HepG2 (cell line): ENCODE measurements around the gene PRAMEF20. TPM values are rescaled to one million over a fixed set of nuclear protein-coding genes. Genes with fewer than 3 reads are reported as not detected.
"Not testable (repeated sequence)": the region's sequence is repeated elsewhere in the genome, so short reads cannot be mapped to it uniquely, and the experiment has no call there.

Source experiments
- ATAC-seq: fragments of 200-7000 bp; cut with Tn5 transposase; 3 replicates; pipeline ENCODE4 v1.9.1; 2020; ENCODE audit warnings: mild to moderate bottlenecking, moderate library complexity
- BruUV-seq: library from RNA; stranded (reverse); fragments of 400-500 nt; replicated peaks from 2 replicates; lab custom pipeline; 2021; lab: Mats Ljungman, UMichigan
- CTCF ChIA-PET: fragments of 300-600 bp; formaldehyde crosslinking; extraction: SDS; loops from one replicate; lab custom pipeline; 2021; ENCODE audit warnings: low total read pairs, inconsistent platforms, low intra/inter-chr PET ratio; lab: Yijun Ruan, JAX
- POLR2A ChIA-PET: fragments of 350-600 bp; sonication (Branson Sonifier 250); formaldehyde crosslinking; loops from one replicate; lab custom pipeline; 2020; ENCODE audit warnings: antibody characterized with exemption, inconsistent platforms; lab: Yijun Ruan, JAX
- DNase-seq: peaks from one replicate; pipeline ENCODE4 v3.0.0-alpha.2; 2015; ENCODE audit warnings: low spot score
- FAIRE-seq: peaks from 3 replicates; lab custom pipeline; 2011; peaks lifted over from hg19 to GRCh38; lab: Jason Lieb, UNC
- H2AFZ ChIP-seq: one replicate; pipeline ENCODE4 v1.6.1; 2011; ENCODE audit warnings: low read length, inconsistent platforms
- H3K27ac ChIP-seq: fragments of 300-600 bp; 3 replicates; pipeline ENCODE4 v1.8.0; 2011; ENCODE audit warnings: mixed run types, mild to moderate bottlenecking, mixed read lengths, low read length, inconsistent platforms; ENCODE audit not compliant: insufficient read depth; ENCODE audit errors: extremely low read length
- H3K27me3 ChIP-seq, 2 experiments: fragments of 200-600 bp in 1 of 2; 2 replicates in 1 of 2; 3 replicates in 1 of 2; pipeline versions ENCODE4 v1.6.0 to v1.8.0; 2011; ENCODE audit warnings: low read length in 2 of 2, mild to moderate bottlenecking in 2 of 2, moderate library complexity in 2 of 2, inconsistent platforms in 1 of 2; ENCODE audit not compliant: insufficient read depth in 2 of 2, control insufficient read depth in 1 of 2
- H3K36me3 ChIP-seq, 2 experiments: fragments of 200-600 bp in 1 of 2; replicated peaks in 1 of 2; 2 replicates in 1 of 2; 3 replicates in 1 of 2; pipeline versions ENCODE4 v1.5.1 to v1.8.0; 2011; ENCODE audit warnings: low read length in 2 of 2, inconsistent platforms in 1 of 2; ENCODE audit not compliant: insufficient read depth in 2 of 2, control insufficient read depth in 1 of 2
- H3K4me1 ChIP-seq: 2 replicates; pipeline ENCODE4 v1.5.1; 2012; ENCODE audit warnings: low read length, inconsistent platforms; ENCODE audit not compliant: insufficient read depth
- H3K4me2 ChIP-seq: 2 replicates; pipeline ENCODE4 v1.6.0; 2011; ENCODE audit warnings: low read depth, low read length, inconsistent platforms
- H3K4me3 ChIP-seq, 3 experiments: fragments of 200-600 bp in 1 of 3; sonication (generic), shearing (Covaris generic) in 1 of 3; replicated peaks in 1 of 3; 2 replicates each; pipeline ENCODE4 v1.5.1; 2011 to 2016; ENCODE audit warnings: low read length in 3 of 3, inconsistent platforms in 2 of 3, low read depth in 2 of 3, mild to moderate bottlenecking in 2 of 3, control low read depth in 1 of 3, mixed read lengths in 1 of 3; ENCODE audit not compliant: insufficient read depth in 1 of 3
- H3K79me2 ChIP-seq: one replicate; pipeline ENCODE4 v1.6.1; 2011; ENCODE audit warnings: low read length, inconsistent platforms; ENCODE audit not compliant: insufficient read depth
- H3K9ac ChIP-seq: 2 replicates; pipeline ENCODE4 v1.6.0; 2011; ENCODE audit warnings: mild to moderate bottlenecking, low read depth, low read length, inconsistent platforms; ENCODE audit not compliant: insufficient read depth
- H3K9me3 ChIP-seq: 2 replicates; pipeline ENCODE4 v1.5.1; 2012; ENCODE audit warnings: mild to moderate bottlenecking, low read length
- H4K20me1 ChIP-seq: 2 replicates; pipeline ENCODE4 v1.6.0; 2011; ENCODE audit warnings: inconsistent platforms, mild to moderate bottlenecking, low read length, moderate library complexity; ENCODE audit not compliant: insufficient read depth
- CHD4 ChIP-seq: fragments of 200-600 bp; sonication (generic); IDR thresholded peaks from 2 replicates; pipeline ENCODE4 v1.7.0; 2017; ENCODE audit warnings: mild to moderate bottlenecking, low read length, borderline replicate concordance
- MEIS2 ChIP-seq: sonication (generic); formaldehyde crosslinking; IDR thresholded peaks from 2 replicates; pipeline ENCODE4 v1.9.0; 2021; ENCODE audit warnings: mild to moderate bottlenecking, missing genetic modification reagents
- MIXL1 ChIP-seq: IDR thresholded peaks from 2 replicates; pipeline ENCODE4 v1.6.1; 2016
- SRY ChIP-seq: sonication (generic); formaldehyde crosslinking; IDR thresholded peaks from 2 replicates; pipeline ENCODE4 v1.8.0; 2022; ENCODE audit warnings: mild to moderate bottlenecking, missing genetic modification reagents
- ZNF367 ChIP-seq: sonication (generic); formaldehyde crosslinking; IDR thresholded peaks from 2 replicates; pipeline ENCODE4 v1.4.0; 2020; ENCODE audit warnings: missing genetic modification reagents, borderline replicate concordance
- ZNF841 ChIP-seq: sonication (generic); formaldehyde crosslinking; IDR thresholded peaks from 2 replicates; pipeline ENCODE4 v1.8.1; 2023; ENCODE audit warnings: missing genetic modification reagents, borderline replicate concordance
- WGBS: methylation state at CpG from one replicate; pipeline ENCODE4 v1.1.6; 2017; ENCODE audit warnings: low lambda C conversion rate; 5-methylcytosine and 5-hydroxymethylcytosine counted together
- in situ Hi-C: cut with HindIII; loops from 2 replicates; pipeline ENCODE4 v1.10.0; 2017; ENCODE audit warnings: low pct_unique_long_range_greater_than_20kb; ENCODE audit not compliant: extremely low pct_ligation_motif_present
- intact Hi-C: fragments of 100-400 bp; cut with micrococcal nuclease; formaldehyde crosslinking; loops from one replicate; pipeline ENCODE4 v1.10.0; 2022; ENCODE audit not compliant: unreplicated experiment
- polyA plus RNA-seq, 8 experiments: library from polyadenylated mRNA; depleted of rRNA in 3 of 8; stranded (reverse) in 7 of 8; unstranded in 1 of 8; fragments of >200 nt; fragmentation: Illumina TruSeq in 4 of 8; extraction: Trizol in 4 of 8; gene quantifications; 2 replicates each; pipeline versions ENCODE4 v1.2.1 to v1.2.3, GENCODE V29; 2011 to 2016; ENCODE audit warnings: low read depth in 4 of 8, missing spikeins in 1 of 8, mixed read lengths in 1 of 8; ENCODE audit not compliant: insufficient read depth in 1 of 8
- total RNA-seq, 5 experiments: library from RNA; depleted of rRNA; stranded (reverse); fragments of >200 nt; fragmentation: Illumina TruSeq; extraction: Trizol; gene quantifications; 2 replicates each; pipeline ENCODE4 v1.2.3, GENCODE V29; 2016; ENCODE audit warnings: low read depth in 1 of 5
- TF ChIP-seq, protein P1 (sequence below): sonication (generic); formaldehyde crosslinking; IDR thresholded peaks from 2 replicates; pipeline ENCODE4 v1.4.0; 2020; ENCODE audit warnings: missing genetic modification reagents

PRAMEF20 gene
- total and polyA plus RNA-seq, 2 of the 13 experiments (the other 11 are each of a cell fraction or from before 2014, with no cell fraction given), result not detected

DNA sequence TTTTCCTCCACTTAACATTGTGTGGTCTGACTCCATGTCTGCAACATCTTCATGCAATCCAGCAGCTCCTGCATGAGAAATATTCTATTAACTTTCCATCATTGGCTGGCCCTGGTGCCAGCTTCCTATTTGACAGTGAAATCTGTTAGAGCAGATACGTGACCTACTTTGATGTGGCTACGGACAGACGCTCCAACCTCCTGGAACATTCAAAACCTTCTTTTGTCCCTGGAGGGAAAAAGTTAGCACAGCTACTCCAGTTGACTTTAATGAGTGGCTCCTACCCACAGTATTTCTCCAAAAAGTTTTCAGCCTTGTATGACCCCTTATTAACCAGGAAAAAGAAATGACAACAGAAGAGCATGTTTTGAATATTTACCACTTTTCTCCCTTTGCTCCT is 22.0 kb downstream of the PRAMEF20 start:
- Histone ChIP-seq H3K4me2 (no peak overlapping the region), H3K79me2 (no peaks in the 10 kb centered on the region), H3K9ac (no peak overlapping the region), H3K27ac (no peak overlapping the region), H2AFZ (no peak overlapping the region), H3K9me3 (no peaks in the 10 kb centered on the region; the same call in 1 of the 2 replicates), H3K4me3 (no peak overlapping the region), H4K20me1 (no peaks in the 10 kb centered on the region), H3K36me3 (no peaks in the 10 kb centered on the region), H3K27me3 (peaks cover 0 to 9% of the 10 kb centered on the region in 2 experiments; a peak in 2 of 5 replicates), H3K4me1 (no peaks in the 10 kb centered on the region)
- no peak for FAIRE-seq
- intact Hi-C loops, result no loop called here
- no peak for ATAC-seq
- no TSS peak for BruUV-seq
- in situ Hi-C loops, result no loop called here
- POLR2A ChIA-PET, result no interaction called here
- TF ChIP-seq MIXL1 (CRISPR knock-in tag) (no peak), SRY (CRISPR knock-in tag) (no peak), MEIS2 (CRISPR knock-in tag) (no peak), ZNF841 (CRISPR knock-in tag) (no peak), CHD4 (no peak), ZNF367 (CRISPR knock-in tag) (no peak)
- TF ChIP-seq, protein P1, sequence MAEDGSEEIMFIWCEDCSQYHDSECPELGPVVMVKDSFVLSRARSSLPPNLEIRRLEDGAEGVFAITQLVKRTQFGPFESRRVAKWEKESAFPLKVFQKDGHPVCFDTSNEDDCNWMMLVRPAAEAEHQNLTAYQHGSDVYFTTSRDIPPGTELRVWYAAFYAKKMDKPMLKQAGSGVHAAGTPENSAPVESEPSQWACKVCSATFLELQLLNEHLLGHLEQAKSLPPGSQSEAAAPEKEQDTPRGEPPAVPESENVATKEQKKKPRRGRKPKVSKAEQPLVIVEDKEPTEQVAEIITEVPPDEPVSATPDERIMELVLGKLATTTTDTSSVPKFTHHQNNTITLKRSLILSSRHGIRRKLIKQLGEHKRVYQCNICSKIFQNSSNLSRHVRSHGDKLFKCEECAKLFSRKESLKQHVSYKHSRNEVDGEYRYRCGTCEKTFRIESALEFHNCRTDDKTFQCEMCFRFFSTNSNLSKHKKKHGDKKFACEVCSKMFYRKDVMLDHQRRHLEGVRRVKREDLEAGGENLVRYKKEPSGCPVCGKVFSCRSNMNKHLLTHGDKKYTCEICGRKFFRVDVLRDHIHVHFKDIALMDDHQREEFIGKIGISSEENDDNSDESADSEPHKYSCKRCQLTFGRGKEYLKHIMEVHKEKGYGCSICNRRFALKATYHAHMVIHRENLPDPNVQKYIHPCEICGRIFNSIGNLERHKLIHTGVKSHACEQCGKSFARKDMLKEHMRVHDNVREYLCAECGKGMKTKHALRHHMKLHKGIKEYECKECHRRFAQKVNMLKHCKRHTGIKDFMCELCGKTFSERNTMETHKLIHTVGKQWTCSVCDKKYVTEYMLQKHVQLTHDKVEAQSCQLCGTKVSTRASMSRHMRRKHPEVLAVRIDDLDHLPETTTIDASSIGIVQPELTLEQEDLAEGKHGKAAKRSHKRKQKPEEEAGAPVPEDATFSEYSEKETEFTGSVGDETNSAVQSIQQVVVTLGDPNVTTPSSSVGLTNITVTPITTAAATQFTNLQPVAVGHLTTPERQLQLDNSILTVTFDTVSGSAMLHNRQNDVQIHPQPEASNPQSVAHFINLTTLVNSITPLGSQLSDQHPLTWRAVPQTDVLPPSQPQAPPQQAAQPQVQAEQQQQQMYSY, result no peak
- CTCF ChIA-PET, result no interaction called here
- WGBS, result 31% methylated on average over 3 of the region's 3 CpGs
- DNase-seq, result no peak

DNA sequence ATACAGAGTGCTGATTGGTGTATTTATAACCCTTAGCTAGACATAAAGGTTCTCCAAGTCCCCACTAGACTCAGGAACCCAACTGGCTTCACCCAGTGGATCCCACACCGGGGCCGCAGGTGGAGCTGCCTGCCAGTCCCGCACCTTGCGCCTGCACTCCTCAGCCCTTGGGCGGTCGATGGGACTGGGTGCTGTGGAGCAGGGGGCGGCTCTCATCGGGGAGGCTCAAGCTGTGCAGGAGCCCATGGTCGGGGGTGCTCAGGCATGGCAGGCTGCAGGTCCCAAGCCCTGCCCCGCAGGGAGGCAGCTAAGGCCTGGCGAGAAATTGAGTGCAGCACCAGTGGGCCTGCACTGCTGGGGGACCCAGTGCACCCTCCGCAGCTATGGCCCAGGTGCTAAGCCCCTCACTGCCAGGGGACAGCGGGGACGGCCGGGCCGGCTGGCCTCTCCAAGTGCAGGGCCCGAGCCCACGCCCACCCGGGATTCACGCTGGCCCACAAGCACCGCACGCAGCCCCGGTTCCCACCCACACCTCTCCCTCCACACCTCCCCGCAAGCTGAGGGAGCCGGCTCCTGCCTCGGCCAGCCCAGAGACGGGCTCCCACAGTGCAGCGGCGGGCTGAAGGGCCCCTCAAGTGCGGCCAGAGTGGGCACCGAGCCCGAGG is 23.6 kb downstream of the PRAMEF20 start:
- intact Hi-C loops, in situ Hi-C loops, H3K36me3 ChIP-seq, H3K27ac ChIP-seq, H3K9ac ChIP-seq, H3K4me1 ChIP-seq, POLR2A ChIA-PET, CTCF ChIA-PET, H4K20me1 ChIP-seq, H3K27me3 ChIP-seq, DNase-seq, ATAC-seq, BruUV-seq, H3K4me2 ChIP-seq, H3K79me2 ChIP-seq, H3K4me3 ChIP-seq, FAIRE-seq, H2AFZ ChIP-seq, H3K9me3 ChIP-seq: not testable (repeated sequence)
- WGBS, result no CpG with 5 or more reads among the region's 32 CpGs
